ENCODE results near the gene CDC42. TPM values are rescaled to one million over a fixed set of nuclear protein-coding genes. Genes with fewer than 3 reads are reported as not detected.

CDC42 gene
- total RNA-seq, 1 experiment from 2014 or later: 198 TPM

GRCh38 chr1:22124592-22125229 is 72.2 kb downstream of the CDC42 start:
- H3K4me3 ChIP-seq (ENCODE audit: low read depth, low read length, poor library complexity, severe bottlenecking): no peak overlapping the region
- no peak for TF ChIP-seq CTCF (conservative IDR thresholded peaks at IDR 0.05; ENCODE audit: low read depth, low read length)
- TF ChIP-seq EZH2 (IDR thresholded peaks at IDR 0.05; ENCODE audit: borderline replicate concordance, low read depth, low read length, poor library complexity, severe bottlenecking): no peak
- H3K36me3 ChIP-seq (ENCODE audit: insufficient read depth, low read length, poor library complexity, severe bottlenecking): no peaks in the 10 kb centered on the region
- no peaks in the 10 kb centered on the region for H3K4me1 ChIP-seq (ENCODE audit: insufficient read depth, low read length, poor library complexity, severe bottlenecking)
- ChIA-PET CTCF (no interaction called here), POLR2A (ENCODE audit: low non-redundant PET) (no interaction called here)
- H3K27me3 ChIP-seq (replicated peaks; ENCODE audit: insufficient read depth, low read depth, low read length, poor library complexity): no peaks in the 10 kb centered on the region
- no peak for DNase-seq (ENCODE audit: low spot score)
- H3K27ac ChIP-seq (ENCODE audit: low read depth, low read length, poor library complexity, severe bottlenecking): no peak overlapping the region
- intact Hi-C loops (cut with micrococcal nuclease; ENCODE audit: unreplicated experiment): no loop called here
- H3K9me3 ChIP-seq (ENCODE audit: low read depth, low read length, poor library complexity, severe bottlenecking): no peaks in the 10 kb centered on the region
- BruUV-seq (replicated peaks): no TSS peak

- Histone ChIP-seq H3K4me3 (ENCODE audit: low read depth, low read length, poor library complexity, severe bottlenecking) (no peak overlapping the region), H3K4me1 (ENCODE audit: insufficient read depth, low read length, poor library complexity, severe bottlenecking) (no peaks in the 10 kb centered on the region), H3K36me3 (ENCODE audit: insufficient read depth, low read length, poor library complexity, severe bottlenecking) (no peaks in the 10 kb centered on the region), H3K27me3 (replicated peaks; ENCODE audit: insufficient read depth, low read depth, low read length, poor library complexity) (no peaks in the 10 kb centered on the region), H3K9me3 (ENCODE audit: low read depth, low read length, poor library complexity, severe bottlenecking) (no peaks in the 10 kb centered on the region), H3K27ac (ENCODE audit: low read depth, low read length, poor library complexity, severe bottlenecking) (no peak overlapping the region)
- no TSS peak for BruUV-seq (replicated peaks)
- ChIA-PET CTCF (no interaction called here), POLR2A (ENCODE audit: low non-redundant PET) (no interaction called here)
- DNase-seq (ENCODE audit: low spot score): no peak
- intact Hi-C loops (cut with micrococcal nuclease; ENCODE audit: unreplicated experiment): no loop called here
- TF ChIP-seq CTCF (conservative IDR thresholded peaks at IDR 0.05; ENCODE audit: low read depth, low read length): no peak
- TF ChIP-seq EZH2 (IDR thresholded peaks at IDR 0.05; ENCODE audit: borderline replicate concordance, low read depth, low read length, poor library complexity, severe bottlenecking): no peak
These were observed 74.0 kb downstream of the CDC42 start for GRCh38 chr1:22126531-22126930.

- no peaks in the 10 kb centered on the region for H3K9me3 ChIP-seq (ENCODE audit: low read depth, low read length, poor library complexity, severe bottlenecking)
- no peak overlapping the region for H3K27ac ChIP-seq (ENCODE audit: low read depth, low read length, poor library complexity, severe bottlenecking)
- POLR2A ChIA-PET (ENCODE audit: low non-redundant PET): no interaction called here
- TF ChIP-seq CTCF (conservative IDR thresholded peaks at IDR 0.05; ENCODE audit: low read depth, low read length) (no peak), EZH2 (IDR thresholded peaks at IDR 0.05; ENCODE audit: borderline replicate concordance, low read depth, low read length, poor library complexity, severe bottlenecking) (no peak)
- intact Hi-C loops (cut with micrococcal nuclease; ENCODE audit: unreplicated experiment): no loop called here
- H3K36me3 ChIP-seq (ENCODE audit: insufficient read depth, low read length, poor library complexity, severe bottlenecking): no peaks in the 10 kb centered on the region
- DNase-seq (ENCODE audit: low spot score): no peak
- H3K27me3 ChIP-seq (replicated peaks; ENCODE audit: insufficient read depth, low read depth, low read length, poor library complexity): no peaks in the 10 kb centered on the region
- H3K4me1 ChIP-seq (ENCODE audit: insufficient read depth, low read length, poor library complexity, severe bottlenecking): no peaks in the 10 kb centered on the region
- CTCF ChIA-PET: no interaction called here
- H3K4me3 ChIP-seq (ENCODE audit: low read depth, low read length, poor library complexity, severe bottlenecking): no peak overlapping the region
- BruUV-seq (replicated peaks): no TSS peak
These were observed 74.7 kb downstream of the CDC42 start for GRCh38 chr1:22127248-22127647.
